ENCODE measurements around the gene GARNL3.

- no peak for TF ChIP-seq POLR2AphosphoS5 (IDR thresholded peaks at IDR 0.05; ENCODE audit: low read depth, low read length)
- no peak for TF ChIP-seq TAF1 (IDR thresholded peaks at IDR 0.05; ENCODE audit: borderline replicate concordance, insufficient read depth, low read length)
- TF ChIP-seq SIN3A (IDR thresholded peaks at IDR 0.05; ENCODE audit: borderline replicate concordance, insufficient read depth, low read length): no peak
- TF ChIP-seq, protein P1, sequence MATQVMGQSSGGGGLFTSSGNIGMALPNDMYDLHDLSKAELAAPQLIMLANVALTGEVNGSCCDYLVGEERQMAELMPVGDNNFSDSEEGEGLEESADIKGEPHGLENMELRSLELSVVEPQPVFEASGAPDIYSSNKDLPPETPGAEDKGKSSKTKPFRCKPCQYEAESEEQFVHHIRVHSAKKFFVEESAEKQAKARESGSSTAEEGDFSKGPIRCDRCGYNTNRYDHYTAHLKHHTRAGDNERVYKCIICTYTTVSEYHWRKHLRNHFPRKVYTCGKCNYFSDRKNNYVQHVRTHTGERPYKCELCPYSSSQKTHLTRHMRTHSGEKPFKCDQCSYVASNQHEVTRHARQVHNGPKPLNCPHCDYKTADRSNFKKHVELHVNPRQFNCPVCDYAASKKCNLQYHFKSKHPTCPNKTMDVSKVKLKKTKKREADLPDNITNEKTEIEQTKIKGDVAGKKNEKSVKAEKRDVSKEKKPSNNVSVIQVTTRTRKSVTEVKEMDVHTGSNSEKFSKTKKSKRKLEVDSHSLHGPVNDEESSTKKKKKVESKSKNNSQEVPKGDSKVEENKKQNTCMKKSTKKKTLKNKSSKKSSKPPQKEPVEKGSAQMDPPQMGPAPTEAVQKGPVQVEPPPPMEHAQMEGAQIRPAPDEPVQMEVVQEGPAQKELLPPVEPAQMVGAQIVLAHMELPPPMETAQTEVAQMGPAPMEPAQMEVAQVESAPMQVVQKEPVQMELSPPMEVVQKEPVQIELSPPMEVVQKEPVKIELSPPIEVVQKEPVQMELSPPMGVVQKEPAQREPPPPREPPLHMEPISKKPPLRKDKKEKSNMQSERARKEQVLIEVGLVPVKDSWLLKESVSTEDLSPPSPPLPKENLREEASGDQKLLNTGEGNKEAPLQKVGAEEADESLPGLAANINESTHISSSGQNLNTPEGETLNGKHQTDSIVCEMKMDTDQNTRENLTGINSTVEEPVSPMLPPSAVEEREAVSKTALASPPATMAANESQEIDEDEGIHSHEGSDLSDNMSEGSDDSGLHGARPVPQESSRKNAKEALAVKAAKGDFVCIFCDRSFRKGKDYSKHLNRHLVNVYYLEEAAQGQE (IDR thresholded peaks at IDR 0.05; ENCODE audit: insufficient read depth in 1 of 2, low read depth in 2 of 2, low read length in 2 of 2): no peak
- TF ChIP-seq FOXP2 (optimal IDR thresholded peaks at IDR 0.05; ENCODE audit: borderline replicate concordance, extremely low read depth, extremely low read length, insufficient read depth): no peak
Measured at GRCh38 chr9:127404631-127405030, 140.1 kb downstream of the GARNL3 start.

Measured in PFSK-1 (cell line).